T-helper 2 cell (primary cell): ENCODE data around the gene ARHGEF2.
"Not testable (repeated sequence)": the region's sequence is repeated elsewhere in the genome, so short reads cannot be mapped to it uniquely, and the experiment has no call there.

Experiments used
- DNase-seq, 5 experiments: peaks; one replicate each; pipeline versions ENCODE4 v3.0.0 to v3.0.0-alpha.2; 2012 to 2022

The ARHGEF2 gene

DNA sequence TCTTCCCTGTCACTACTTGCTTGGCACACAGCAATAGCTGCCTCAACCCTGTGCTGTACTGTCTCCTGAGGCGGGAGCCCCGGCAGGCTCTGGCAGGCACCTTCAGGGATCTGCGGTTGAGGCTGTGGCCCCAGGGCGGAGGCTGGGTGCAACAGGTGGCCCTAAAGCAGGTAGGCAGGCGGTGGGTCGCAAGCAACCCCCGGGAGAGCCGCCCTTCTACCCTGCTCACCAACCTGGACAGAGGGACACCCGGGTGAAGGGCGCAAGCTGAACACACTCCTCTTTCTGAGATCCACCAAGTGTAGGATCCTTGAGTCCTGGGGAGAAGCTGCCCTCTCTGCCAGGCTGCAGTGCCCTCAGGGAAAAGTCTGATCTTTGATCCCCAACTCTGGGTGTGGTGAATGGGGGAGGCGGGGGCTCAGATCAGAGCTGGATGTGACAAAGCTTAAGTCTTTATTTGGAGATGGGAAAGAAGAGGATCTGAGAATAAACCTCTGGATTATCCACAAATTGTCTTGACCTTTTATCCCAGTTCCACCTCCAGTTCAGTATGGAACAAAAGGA is 35.7 kb downstream of the ARHGEF2 start:
- no peak for DNase-seq

GRCh38 chr1:155941845-155942531 is 36.4 kb downstream of the ARHGEF2 start:
- DNase-seq, result no peak

GRCh38 chr1:155940993-155941844 is 37.1 kb downstream of the ARHGEF2 start, which contains the start of gene RXFP4:
Gene RXFP4, plus strand, starts transcription at chr1:155941638. Its CDS starts 72 bp downstream, at chr1:155941710.
- peak in 1 of 5 experiments; percentile 11 for DNase-seq

GRCh38 chr1:155940482-155940992 is 37.8 kb downstream of the ARHGEF2 start:
- peak in 1 of 5 experiments; percentile 19 for DNase-seq

DNA sequence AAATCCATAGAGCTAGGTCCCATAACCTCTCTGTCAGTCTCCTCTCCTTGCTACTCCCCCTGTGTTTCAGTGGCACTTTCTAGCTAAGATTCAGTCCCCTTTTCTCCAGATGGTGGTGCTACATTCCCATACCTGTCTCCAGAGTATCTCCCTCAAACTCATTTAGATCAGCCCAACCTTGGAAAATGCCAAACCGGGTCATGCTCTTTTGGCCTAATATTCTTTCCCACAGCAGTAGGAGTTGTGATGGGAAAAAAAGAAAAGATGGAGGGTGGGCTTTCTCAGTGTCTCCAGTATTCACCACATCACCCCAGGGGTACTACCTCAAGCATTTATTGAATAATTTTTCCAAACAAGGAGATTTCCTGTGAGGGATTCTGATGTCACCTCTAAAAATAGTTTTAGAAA is 40.1 kb downstream of the ARHGEF2 start:
- DNase-seq, result peak in 1 of 5 experiments; percentile 76

GRCh38 chr1:155934936-155935590 is 43.3 kb downstream of the ARHGEF2 start:
- no peak for DNase-seq

GRCh38 chr1:155934097-155934935 is 44.0 kb downstream of the ARHGEF2 start, which contains the start of gene KHDC4:
Gene KHDC4, minus strand, starts transcription at chr1:155934413. Its CDS starts 40 bp downstream, at chr1:155934373.
- DNase-seq, result peak; percentile 81 to 100 (median 93)

DNA sequence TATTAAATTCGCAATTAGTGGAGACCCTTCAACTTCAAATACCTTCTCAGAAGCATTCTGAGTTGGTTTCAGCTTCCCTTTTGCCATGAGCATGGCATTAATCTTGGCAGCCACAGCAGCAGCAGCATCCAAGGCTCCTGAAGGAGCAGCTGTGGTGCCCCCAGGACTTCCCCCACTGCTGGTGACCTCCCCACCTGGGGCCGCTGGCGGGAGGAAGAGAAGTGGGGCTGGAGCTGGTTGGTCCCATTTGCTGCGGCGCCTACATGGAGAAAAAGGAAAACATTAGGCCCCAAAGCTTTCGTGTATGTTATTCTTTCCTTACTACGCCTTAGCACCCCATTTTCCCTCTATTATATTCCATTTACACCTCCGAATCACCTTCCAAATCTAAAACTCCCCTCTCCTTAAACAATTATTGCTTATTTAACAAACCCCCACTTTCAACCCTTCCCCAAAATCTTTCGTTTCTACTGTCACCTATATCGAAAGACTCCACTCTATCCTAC is 44.7 kb downstream of the ARHGEF2 start:
- no peak for DNase-seq

GRCh38 chr1:155932487-155932886 is 45.9 kb downstream of the ARHGEF2 start:
- DNase-seq, result no peak

- DNase-seq, result no peak
These were observed 46.3 kb downstream of the ARHGEF2 start for GRCh38 chr1:155932081-155932480.

- no peak for DNase-seq
These were observed 46.9 kb downstream of the ARHGEF2 start for GRCh38 chr1:155931332-155932038.

DNA sequence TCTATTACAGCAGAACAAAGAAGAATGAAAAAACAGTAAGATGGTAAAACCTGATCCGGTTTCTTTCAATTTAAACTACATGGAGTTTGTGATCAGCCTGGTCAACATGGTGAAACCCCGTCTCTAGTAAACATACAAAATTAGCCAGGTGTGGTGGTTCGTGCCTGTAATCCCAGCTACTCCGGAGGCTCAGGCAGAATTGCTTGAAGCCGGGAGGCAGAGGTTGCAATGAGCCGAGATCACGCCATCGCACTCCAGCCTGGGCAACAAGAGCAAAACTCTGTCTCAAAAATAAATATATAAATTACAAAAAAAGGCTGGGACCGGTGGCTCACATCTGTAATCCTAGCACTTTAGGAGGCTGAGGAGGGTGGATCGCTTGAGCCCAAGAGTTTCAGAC is 47.6 kb downstream of the ARHGEF2 start:
- DNase-seq, result not testable (repeated sequence)

- DNase-seq, result no peak
These were observed 49.3 kb downstream of the ARHGEF2 start for GRCh38 chr1:155929057-155929456.

DNA sequence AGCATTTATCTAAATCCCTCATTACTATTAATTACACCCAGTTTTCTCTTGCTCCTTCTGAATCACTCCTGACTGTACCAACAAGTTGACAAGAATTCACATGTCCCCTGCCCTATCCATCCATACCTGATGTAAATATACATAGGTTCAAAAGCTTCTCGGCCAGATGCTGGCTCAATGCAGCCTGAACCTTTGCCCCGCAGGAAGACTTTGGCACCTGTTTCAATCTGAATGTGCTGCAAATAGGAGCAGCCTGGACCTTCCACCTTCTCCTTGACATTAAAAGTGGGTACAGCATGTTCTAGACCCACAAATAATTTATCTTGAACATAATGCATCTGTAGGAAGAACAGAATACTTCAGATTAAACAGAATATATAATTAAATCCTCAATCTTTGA is 52.8 kb downstream of the ARHGEF2 start:
- no peak for DNase-seq

DNA sequence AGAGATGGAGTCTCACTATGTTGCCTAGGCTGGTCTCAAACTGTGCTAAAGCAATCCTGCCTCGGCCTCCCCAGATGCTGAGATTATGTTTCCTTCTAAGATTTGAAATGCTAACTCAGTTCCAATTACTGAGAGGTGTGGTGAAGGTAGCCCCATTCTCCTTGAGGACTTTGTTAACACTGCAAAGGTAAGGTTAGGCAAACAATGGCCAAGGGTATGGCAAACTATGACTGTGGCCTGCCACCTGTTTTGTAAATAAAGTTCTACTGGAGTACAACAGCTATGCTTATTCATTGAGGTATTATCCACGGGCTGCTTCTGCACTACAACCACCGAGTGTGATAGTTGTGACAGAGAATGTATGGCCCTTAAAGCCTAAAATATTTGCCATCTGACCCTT is 57.6 kb downstream of the ARHGEF2 start:
- no peak for DNase-seq

DNA sequence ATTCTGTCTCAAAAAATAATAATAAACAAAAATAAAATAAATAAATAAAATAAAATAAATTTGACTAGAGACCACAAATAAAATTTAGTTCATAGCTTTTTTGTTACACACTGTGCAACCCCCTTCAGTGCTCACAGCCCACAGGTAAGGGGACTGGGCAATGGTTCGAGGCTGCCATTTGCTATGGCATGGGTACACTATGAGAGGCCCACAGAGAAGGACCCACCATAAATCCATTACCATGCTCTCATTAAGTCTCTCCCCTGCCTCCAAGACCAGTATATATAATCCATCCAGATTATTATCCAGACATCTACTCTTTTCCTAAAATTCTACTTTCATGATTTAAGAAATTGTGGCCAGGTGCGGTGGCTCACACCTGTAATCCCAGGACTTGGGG is 58.5 kb downstream of the ARHGEF2 start:
- DNase-seq, result no peak

DNA sequence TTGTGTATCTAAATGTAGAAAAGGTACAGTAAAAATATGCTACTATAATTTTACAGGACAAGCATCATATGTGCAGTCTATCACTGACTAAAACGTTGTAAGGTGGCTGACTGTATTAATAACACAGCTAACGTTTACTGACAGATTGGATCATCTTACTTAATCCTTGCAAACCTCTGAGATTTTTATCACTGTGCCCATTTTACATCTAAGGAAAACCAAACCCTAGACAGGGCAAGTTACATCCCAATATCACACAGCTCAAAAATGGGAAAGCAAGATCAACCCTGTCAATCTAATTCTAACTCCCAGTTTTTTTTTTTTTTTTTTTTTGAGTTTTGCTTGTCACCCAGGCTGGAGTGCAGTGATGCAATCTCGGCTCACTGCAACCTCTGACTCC is 59.7 kb downstream of the ARHGEF2 start:
- DNase-seq, result no peak

GRCh38 chr1:155913969-155914757 is 64.2 kb downstream of the ARHGEF2 start:
- DNase-seq, result no peak

- no peak for DNase-seq
These were observed 66.3 kb downstream of the ARHGEF2 start for GRCh38 chr1:155912056-155912536.
